A549 (cell line): ENCODE results near the gene CACNG8. TPM values are rescaled to one million over a fixed set of nuclear protein-coding genes. Genes with fewer than 3 reads are reported as not detected.

Experiments
- ATOH8 ChIP-seq: fragments of 250-450 bp; sonication (Bioruptor Pico); IDR thresholded peaks from 2 replicates; pipeline ENCODE4 v1.5.0; 2020; ENCODE audit warnings: low read depth, mild to moderate bottlenecking, moderate library complexity
- BHLHE40 ChIP-seq: IDR thresholded peaks from 2 replicates; pipeline ENCODE4 v1.6.1; 2012; ENCODE audit warnings: low read depth, low read length, inconsistent platforms
- CBX2 ChIP-seq: fragments of 200-600 bp; sonication (generic); IDR thresholded peaks from 2 replicates; pipeline ENCODE4 v1.6.1; 2016; ENCODE audit warnings: low read depth, mild to moderate bottlenecking, borderline replicate concordance
- CEBPB ChIP-seq, 2 experiments: fragments of >200 bp in 1 of 2; sonication (Bioruptor Twin) in 1 of 2; formaldehyde crosslinking in 1 of 2; IDR thresholded peaks; 2 replicates each; pipeline ENCODE4 v1.6.1; 2012 to 2016
- CHD2 ChIP-seq: fragments of 150-350 bp; IDR thresholded peaks from 2 replicates; pipeline ENCODE4 v1.6.1; 2014; ENCODE audit warnings: low read length; ENCODE audit not compliant: partially characterized antibody
- CTCF ChIP-seq: fragments of >200 bp; sonication (Bioruptor Twin); formaldehyde crosslinking; IDR thresholded peaks from 3 replicates; pipeline ENCODE4 v1.5.1; 2016
- ELK1 ChIP-seq: fragments of 150-350 bp; IDR thresholded peaks from 2 replicates; pipeline ENCODE4 v1.6.1; 2014; ENCODE audit warnings: low read depth, mild to moderate bottlenecking, low read length
- EP300 ChIP-seq, 2 experiments: fragments of >200 bp; sonication (Bioruptor Twin); formaldehyde crosslinking; IDR thresholded peaks; 2 replicates in 1 of 2; 3 replicates in 1 of 2; pipeline ENCODE4 v1.6.1; 2016 to 2017
- FOSB ChIP-seq: fragments of 250-450 bp; sonication (Bioruptor Pico); IDR thresholded peaks from 2 replicates; pipeline ENCODE4 v1.5.0; 2020; ENCODE audit warnings: mild to moderate bottlenecking, moderate library complexity
- HDAC2 ChIP-seq: fragments of 200-600 bp; sonication (generic); IDR thresholded peaks from 2 replicates; pipeline ENCODE4 v1.6.1; 2016
- HEYL ChIP-seq: fragments of 250-450 bp; sonication (Bioruptor Pico); IDR thresholded peaks from 2 replicates; pipeline ENCODE4 v1.8.0; 2021; ENCODE audit warnings: mild to moderate bottlenecking, moderate library complexity
- HOXA7 ChIP-seq: fragments of 250-450 bp; sonication (Bioruptor Pico); IDR thresholded peaks from 2 replicates; pipeline ENCODE4 v1.5.0; 2020; ENCODE audit warnings: mild to moderate bottlenecking, moderate library complexity
- HOXB13 ChIP-seq: fragments of 250-450 bp; sonication (Bioruptor Pico); IDR thresholded peaks from 2 replicates; pipeline ENCODE4 v1.5.0; 2020; ENCODE audit warnings: low read depth, mild to moderate bottlenecking, moderate library complexity
- HOXB5 ChIP-seq: fragments of 250-450 bp; sonication (Bioruptor Pico); IDR thresholded peaks from 2 replicates; pipeline ENCODE4 v1.5.0; 2020; ENCODE audit warnings: mild to moderate bottlenecking, moderate library complexity
- KDM5A ChIP-seq: fragments of 200-600 bp; sonication (generic); IDR thresholded peaks from 2 replicates; pipeline ENCODE4 v1.6.1; 2016; ENCODE audit warnings: antibody characterized with exemption, mild to moderate bottlenecking
- MAFK ChIP-seq: fragments of 450-650 bp; IDR thresholded peaks from 2 replicates; pipeline ENCODE4 v1.6.1; 2014; ENCODE audit not compliant: partially characterized antibody
- MAZ ChIP-seq: fragments of 150-350 bp; IDR thresholded peaks from 2 replicates; pipeline ENCODE4 v1.6.1; 2014; ENCODE audit warnings: antibody characterized with exemption, low read depth, low read length, borderline replicate concordance
- NFE2L2 ChIP-seq: fragments of 150-350 bp; conservative IDR thresholded peaks from 2 replicates; pipeline ENCODE4 v1.6.1; 2014; ENCODE audit warnings: low read length
- NPAS2 ChIP-seq: fragments of 250-450 bp; sonication (Bioruptor Pico); IDR thresholded peaks from 2 replicates; pipeline ENCODE4 v1.8.0; 2022; ENCODE audit warnings: mild to moderate bottlenecking, moderate library complexity, borderline replicate concordance
- NR3C1 ChIP-seq: fragments of >200 bp; sonication (Bioruptor Twin); formaldehyde crosslinking; IDR thresholded peaks from 3 replicates; pipeline ENCODE4 v1.6.1; 2017
- PBX3 ChIP-seq: IDR thresholded peaks from 2 replicates; pipeline ENCODE4 v1.6.1; 2012
- RAD21 ChIP-seq, 2 experiments: fragments of >200 bp in 1 of 2; sonication (Bioruptor Twin) in 1 of 2; formaldehyde crosslinking in 1 of 2; IDR thresholded peaks in 1 of 2; conservative IDR thresholded peaks in 1 of 2; 2 replicates in 1 of 2; 3 replicates in 1 of 2; pipeline ENCODE4 v1.6.1; 2012 to 2018; ENCODE audit warnings: inconsistent platforms in 1 of 2
- RCOR1 ChIP-seq: fragments of 150-350 bp; IDR thresholded peaks from 2 replicates; pipeline ENCODE4 v1.6.1; 2014; ENCODE audit warnings: antibody characterized with exemption, low read length, low read depth
- SMC3 ChIP-seq: fragments of >200 bp; sonication (Bioruptor Twin); formaldehyde crosslinking; IDR thresholded peaks from 3 replicates; pipeline ENCODE4 v1.6.1; 2018; ENCODE audit warnings: inconsistent platforms
- ZNF302 ChIP-seq: fragments of 250-450 bp; sonication (Bioruptor Pico); IDR thresholded peaks from 2 replicates; pipeline ENCODE4 v1.9.0; 2021; ENCODE audit warnings: inconsistent platforms, mild to moderate bottlenecking, moderate library complexity
- polyA plus RNA-seq, 4 experiments: library from polyadenylated mRNA; depleted of rRNA in 3 of 4; stranded (reverse); fragments of >200 nt; fragmentation: RNase III in 1 of 4; extraction: RNeasy Plus Mini Kit Qiagen cat#74134 plus additional on column Dnase treatment in 1 of 4; gene quantifications; 2 replicates in 3 of 4; 3 replicates in 1 of 4; pipeline ENCODE4 v1.2.3, GENCODE V29; 2011 to 2017

The CACNG8 gene
- polyA plus RNA-seq, 2 of the 4 experiments (the other 2 are of a cell fraction) = 1.1 to 5.8 TPM

GRCh38 chr19:53991224-53992113 lies 28.7 kb downstream of the CACNG8 start, which contains the start of gene CACNG6 (continued):
- no peak for TF ChIP-seq CEBPB (IDR thresholded peaks at IDR 0.05)
- peak; percentile 73; the same call in 1 of the 2 replicates for TF ChIP-seq HOXB13 (CRISPR knock-in tag)
- TF ChIP-seq CTCF = no peak
- no peak for TF ChIP-seq MAFK
- TF ChIP-seq NR3C1 = no peak
- TF ChIP-seq HOXB5 (CRISPR knock-in tag) = peak; percentile 83
- no peak for TF ChIP-seq ZNF302 (CRISPR knock-in tag)
- peak; percentile 12 for TF ChIP-seq CHD2
- no peak for TF ChIP-seq ELK1
- TF ChIP-seq ATOH8 = no peak
- no peak for TF ChIP-seq HEYL (CRISPR knock-in tag)
- TF ChIP-seq HOXA7 (CRISPR knock-in tag) = peak; percentile 75
- no peak; the same call in none of the 2 replicates for TF ChIP-seq PBX3
- no peak for TF ChIP-seq NFE2L2
- TF ChIP-seq CBX2 = no peak
- peak; percentile 84 for TF ChIP-seq FOSB (CRISPR knock-in tag)
- TF ChIP-seq RAD21 (conservative IDR thresholded peaks at IDR 0.05 in 1 of 2, IDR thresholded peaks at IDR 0.05 in 1 of 2) = peak; percentile 36 to 47; a peak in 4 of 5 replicates
- no peak for TF ChIP-seq MAZ
- TF ChIP-seq RCOR1 = no peak
- TF ChIP-seq EP300 (IDR thresholded peaks at IDR 0.05) = no peak
- TF ChIP-seq HDAC2 = no peak
- TF ChIP-seq NPAS2 = no peak
- TF ChIP-seq SMC3 = no peak; the same call in 1 of the 3 replicates
- no peak for TF ChIP-seq KDM5A
- no peak for TF ChIP-seq BHLHE40
